Vagina (tissue), 2 donors: ENCODE data around the gene HEYL. TPM values are rescaled to one million over a fixed set of nuclear protein-coding genes. Genes with fewer than 3 reads are reported as not detected.
"Not testable (repeated sequence)": the region's sequence is repeated elsewhere in the genome, so short reads cannot be mapped to it uniquely, and the experiment has no call there.

Source experiments
- DNase-seq, 2 donors: peaks; one replicate each; pipeline ENCODE4 v3.0.0-alpha.2; 2017; ENCODE audit errors: extremely low spot score in 2 of 2
- H3K27ac ChIP-seq: fragments of 200-600 bp; sonication (generic); one replicate; pipeline ENCODE4 v1.5.1; 2019
- H3K27me3 ChIP-seq: fragments of 200-600 bp; sonication (generic); one replicate; pipeline ENCODE4 v1.5.1; 2019
- H3K36me3 ChIP-seq, 2 donors: fragments of 200-600 bp; sonication (generic); one replicate each; pipeline ENCODE4 v1.5.1; 2017 to 2019
- H3K4me1 ChIP-seq: fragments of 200-600 bp; sonication (generic); one replicate; pipeline ENCODE4 v1.5.1; 2019
- H3K4me3 ChIP-seq, 2 donors: fragments of 200-600 bp; sonication (generic); 1 replicate in 1 of 2; 2 replicates in 1 of 2; pipeline ENCODE4 v1.5.1; 2016 to 2019
- H3K9me3 ChIP-seq: fragments of 200-600 bp; sonication (generic); one replicate; pipeline ENCODE4 v1.5.1; 2019
- CTCF ChIP-seq, 3 experiments: fragments of 450-650 bp in 2 of 3; fragments of 200-600 bp in 1 of 3; sonication (generic) in 1 of 3; IDR thresholded peaks; one replicate each; pipeline ENCODE4 v1.5.1; 2017 to 2019; ENCODE audit warnings: antibody characterized with exemption in 3 of 3, mild to moderate bottlenecking in 2 of 3, moderate library complexity in 2 of 3
- POLR2A ChIP-seq, 2 donors: fragments of 450-650 bp; IDR thresholded peaks; one replicate each; pipeline ENCODE4 v1.6.1; 2017; ENCODE audit warnings: antibody characterized with exemption in 2 of 2, mild to moderate bottlenecking in 2 of 2, moderate library complexity in 2 of 2
- POLR2AphosphoS5 ChIP-seq, 2 donors: sonication (generic); formaldehyde crosslinking; IDR thresholded peaks; one replicate each; pipeline ENCODE4 v1.9.0; 2017; ENCODE audit warnings: antibody characterized with exemption in 2 of 2, mild to moderate bottlenecking in 2 of 2, low read depth in 1 of 2; ENCODE audit not compliant: insufficient read depth in 1 of 2
- intact Hi-C: fragments of 100-400 bp; cut with DNase I; formaldehyde crosslinking; loops from one replicate; pipeline ENCODE4 v1.15.1; 2023
- total RNA-seq: library from RNA; depleted of rRNA; stranded (reverse); fragments of >200 nt; gene quantifications from one replicate; pipeline ENCODE4 v1.2.3, GENCODE V29; 2016

HEYL gene
- total RNA-seq, 1 donor from 2014 or later: 8.8 TPM

DNA sequence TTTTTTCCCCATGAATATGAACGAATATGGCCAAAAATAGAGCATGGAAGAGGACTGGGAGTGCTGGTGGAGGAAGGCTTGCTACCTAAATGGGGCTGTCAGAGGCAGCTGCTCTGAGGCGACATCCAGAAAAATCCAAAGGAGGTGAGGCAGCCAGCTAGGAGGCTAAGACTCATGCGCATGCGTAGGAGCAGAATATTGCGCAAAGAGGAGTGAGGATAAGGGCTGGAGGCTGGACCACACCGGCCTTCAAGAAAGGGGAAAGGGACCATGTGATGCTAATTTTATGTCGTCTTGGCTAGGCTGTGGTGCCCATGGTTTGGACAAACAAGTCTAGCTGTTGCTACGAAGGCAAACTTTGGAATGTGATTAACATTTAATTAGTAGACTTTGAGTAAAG, 30.5 kb downstream of the HEYL start:
- TF ChIP-seq POLR2A (IDR thresholded peaks at IDR 0.05) (no peak), POLR2AphosphoS5 (IDR thresholded peaks at IDR 0.05; ENCODE audit: insufficient read depth in 1 of 2, low read depth in 1 of 2) (no peak), CTCF (IDR thresholded peaks at IDR 0.05) (no peak)
- intact Hi-C loops: loop anchor here (5.0 kb wide), 2 partner anchors 43 to 108 kb away; no protein-coding TSS in a partner anchor
- no peak overlapping the region for H3K4me3 ChIP-seq
- H3K36me3 ChIP-seq: no peaks in the 10 kb centered on the region
- no peak overlapping the region for H3K27ac ChIP-seq
- no peak for DNase-seq
- H3K4me1 ChIP-seq: no peaks in the 10 kb centered on the region
- no peaks in the 10 kb centered on the region for H3K9me3 ChIP-seq
- H3K27me3 ChIP-seq: no peaks in the 10 kb centered on the region

- H3K9me3 ChIP-seq, H3K4me1 ChIP-seq, intact Hi-C loops, H3K27me3 ChIP-seq, DNase-seq, H3K36me3 ChIP-seq, H3K27ac ChIP-seq, H3K4me3 ChIP-seq: not testable (repeated sequence)
These were observed 35.8 kb downstream of the HEYL start for GRCh38 chr1:39603677-39604076.

- intact Hi-C loops, DNase-seq: not testable (repeated sequence)
These were observed 37.7 kb downstream of the HEYL start for GRCh38 chr1:39601667-39602255.

GRCh38 chr1:39596163-39596562, 43.3 kb downstream of the HEYL start:
- Histone ChIP-seq H3K4me3 (no peak overlapping the region), H3K9me3 (no peaks in the 10 kb centered on the region), H3K27me3 (no peaks in the 10 kb centered on the region), H3K4me1 (no peaks in the 10 kb centered on the region), H3K27ac (no peak overlapping the region), H3K36me3 (no peaks in the 10 kb centered on the region)
- intact Hi-C loops: no loop called here
- no peak for DNase-seq
- TF ChIP-seq CTCF (IDR thresholded peaks at IDR 0.05): no peak
- TF ChIP-seq POLR2A (IDR thresholded peaks at IDR 0.05): no peak
- no peak for TF ChIP-seq POLR2AphosphoS5 (IDR thresholded peaks at IDR 0.05; ENCODE audit: insufficient read depth in 1 of 2, low read depth in 1 of 2)

More at GRCh38 chr1:39601667-39602255, 37.7 kb downstream of the HEYL start:
- H3K9me3 ChIP-seq, H3K27ac ChIP-seq, H3K36me3 ChIP-seq, H3K4me3 ChIP-seq, H3K27me3 ChIP-seq, H3K4me1 ChIP-seq: not testable (repeated sequence)

DNA sequence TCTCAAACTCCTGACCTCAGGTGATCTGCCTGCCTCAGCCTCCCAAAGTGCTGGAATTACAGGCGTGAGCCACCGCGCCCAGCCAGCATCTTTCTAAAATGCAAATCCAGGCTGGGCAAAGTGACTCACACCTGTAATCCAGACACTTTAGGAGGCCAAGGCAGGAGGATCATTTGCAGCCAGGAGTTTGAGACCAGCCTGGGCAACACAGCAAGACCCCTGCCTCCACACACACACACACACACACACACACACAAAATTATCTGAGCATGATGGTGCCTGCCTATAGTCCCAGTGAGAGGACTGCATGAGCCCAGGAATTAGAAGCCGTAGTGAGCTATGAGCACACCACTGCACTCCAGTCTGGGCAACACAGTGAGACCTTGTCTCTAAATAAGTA, 46.1 kb downstream of the HEYL start:
- Histone ChIP-seq H3K4me3 (no peak overlapping the region), H3K4me1 (no peaks in the 10 kb centered on the region), H3K9me3 (no peaks in the 10 kb centered on the region), H3K27me3 (no peaks in the 10 kb centered on the region), H3K27ac (no peak overlapping the region), H3K36me3 (no peaks in the 10 kb centered on the region)
- DNase-seq: no peak
- TF ChIP-seq POLR2AphosphoS5 (IDR thresholded peaks at IDR 0.05; ENCODE audit: insufficient read depth in 1 of 2, low read depth in 1 of 2) (no peak), POLR2A (IDR thresholded peaks at IDR 0.05) (no peak), CTCF (IDR thresholded peaks at IDR 0.05) (no peak)
- intact Hi-C loops: no loop called here

GRCh38 chr1:39592069-39592468, 47.4 kb downstream of the HEYL start:
- intact Hi-C loops: no loop called here
- H3K9me3 ChIP-seq: no peaks in the 10 kb centered on the region
- H3K27ac ChIP-seq: no peak overlapping the region
- DNase-seq: no peak
- H3K4me1 ChIP-seq: no peaks in the 10 kb centered on the region
- H3K36me3 ChIP-seq: no peaks in the 10 kb centered on the region
- H3K4me3 ChIP-seq: no peak overlapping the region
- H3K27me3 ChIP-seq: no peaks in the 10 kb centered on the region
- TF ChIP-seq POLR2A (IDR thresholded peaks at IDR 0.05) (no peak), POLR2AphosphoS5 (IDR thresholded peaks at IDR 0.05; ENCODE audit: insufficient read depth in 1 of 2, low read depth in 1 of 2) (no peak)
